K562 (cell line): ENCODE measurements around the gene MLYCD. TPM values are rescaled to one million over a fixed set of nuclear protein-coding genes. Genes with fewer than 3 reads are reported as not detected.
A peak's percentile ranks its signal among the peaks of the same experiment; 100 is the strongest.

ENCODE experiments used
- ATAC-seq: fragments of 200-7000 bp; cut with Tn5 transposase; 3 replicates; pipeline ENCODE4 v1.9.1; 2020; ENCODE audit warnings: moderate library complexity
- BruUV-seq: library from RNA; stranded (reverse); fragments of 400-500 nt; replicated peaks from 2 replicates; lab custom pipeline; 2021; lab: Mats Ljungman, UMichigan
- CTCF ChIA-PET: fragments of 300-600 bp; formaldehyde crosslinking; extraction: SDS; loops from one replicate; lab custom pipeline; 2021; ENCODE audit warnings: low intra/inter-chr PET ratio; lab: Yijun Ruan, JAX
- POLR2A ChIA-PET: fragments of 300-600, 350-650 bp; sonication (Branson Sonifier 250); formaldehyde crosslinking; extraction: SDS; loops from one replicate; lab custom pipeline; 2021; ENCODE audit warnings: antibody characterized with exemption, inconsistent platforms; lab: Yijun Ruan, JAX
- DNase-seq, 4 experiments: peaks; one replicate each; pipeline versions ENCODE4 v3.0.0 to v3.0.0-alpha.2; 2011 to 2018; ENCODE audit warnings: low spot score in 3 of 4, mixed read lengths in 3 of 4; ENCODE audit errors: extremely low read depth in 1 of 4
- FAIRE-seq: peaks from 2 replicates; lab custom pipeline; 2011; peaks lifted over from hg19 to GRCh38; lab: Jason Lieb, UNC
- H2AFZ ChIP-seq: 2 replicates; pipeline ENCODE4 v1.6.0; 2011; ENCODE audit warnings: low read depth, low read length, control low read depth, inconsistent platforms
- H3K27ac ChIP-seq: fragments of 200-600 bp; 3 replicates; pipeline ENCODE4 v1.8.0; 2011; ENCODE audit warnings: low read depth, mild to moderate bottlenecking, control low read depth, inconsistent platforms, low read length, moderate library complexity, mixed read lengths; ENCODE audit errors: extremely low read depth
- H3K27me3 ChIP-seq, 2 experiments: fragments of 300-600 bp in 1 of 2; 2 replicates in 1 of 2; 3 replicates in 1 of 2; pipeline versions ENCODE4 v1.6.0 to v1.8.0; 2011; ENCODE audit warnings: inconsistent platforms in 2 of 2, low read length in 2 of 2, mild to moderate bottlenecking in 1 of 2, mixed read lengths in 1 of 2, moderate library complexity in 1 of 2; ENCODE audit not compliant: control insufficient read depth in 2 of 2, insufficient read depth in 2 of 2
- H3K36me3 ChIP-seq: fragments of 300-600 bp; 3 replicates; pipeline ENCODE4 v1.8.0; 2011; ENCODE audit warnings: mild to moderate bottlenecking, low read length, inconsistent platforms; ENCODE audit not compliant: control insufficient read depth, insufficient read depth
- H3K4me1 ChIP-seq, 2 experiments: fragments of 200-600 bp in 1 of 2; replicated peaks in 1 of 2; 2 replicates in 1 of 2; 3 replicates in 1 of 2; pipeline versions ENCODE4 v1.5.1 to v1.8.0; 2011; ENCODE audit warnings: inconsistent platforms in 2 of 2, low read length in 2 of 2, mild to moderate bottlenecking in 1 of 2, mixed read lengths in 1 of 2, moderate library complexity in 1 of 2; ENCODE audit not compliant: control insufficient read depth in 2 of 2, insufficient read depth in 2 of 2
- H3K4me2 ChIP-seq: 2 replicates; pipeline ENCODE4 v1.6.1; 2011; ENCODE audit warnings: low read length, control low read depth, inconsistent platforms, mixed read lengths; ENCODE audit not compliant: insufficient read depth
- H3K4me3 ChIP-seq: fragments of 200-600 bp; sonication (generic), shearing (Covaris generic); 2 replicates; pipeline ENCODE4 v1.5.1; 2016; ENCODE audit warnings: control low read depth, inconsistent platforms
- H3K79me2 ChIP-seq: fragments of 200-600 bp; 3 replicates; pipeline ENCODE4 v1.8.0; 2011; ENCODE audit warnings: low read length, inconsistent platforms; ENCODE audit not compliant: control insufficient read depth, insufficient read depth
- H3K9ac ChIP-seq, 2 experiments: 2 replicates each; pipeline versions ENCODE4 v1.6.0 to v1.6.1; 2011; ENCODE audit warnings: low read depth in 2 of 2, low read length in 2 of 2, control low read depth in 1 of 2, inconsistent platforms in 1 of 2, mild to moderate bottlenecking in 1 of 2, mixed read lengths in 1 of 2; ENCODE audit not compliant: insufficient read depth in 1 of 2
- H3K9me1 ChIP-seq: one replicate; pipeline ENCODE4 v1.6.0; 2011; ENCODE audit warnings: inconsistent platforms, mild to moderate bottlenecking, low read length, moderate library complexity; ENCODE audit not compliant: control insufficient read depth, insufficient read depth
- H3K9me3 ChIP-seq: replicated peaks from 2 replicates; pipeline ENCODE4 v1.5.1; 2011; ENCODE audit warnings: low read depth, low read length, inconsistent platforms; ENCODE audit not compliant: control insufficient read depth, insufficient read depth
- H4K20me1 ChIP-seq: replicated peaks from 2 replicates; pipeline ENCODE4 v1.6.1; 2011; ENCODE audit warnings: low read length, inconsistent platforms, mixed read lengths; ENCODE audit not compliant: control insufficient read depth, insufficient read depth
- BCOR ChIP-seq: fragments of 450-650 bp; IDR thresholded peaks from 2 replicates; pipeline ENCODE4 v1.6.1; 2016
- BHLHE40 ChIP-seq: IDR thresholded peaks from 2 replicates; pipeline ENCODE4 v1.6.1; 2011; ENCODE audit warnings: low read length, improper control_type of control experiment
- CBFB ChIP-seq: sonication (generic); formaldehyde crosslinking; IDR thresholded peaks from 2 replicates; pipeline ENCODE4 v1.4.0; 2020; ENCODE audit warnings: mild to moderate bottlenecking, missing genetic modification reagents
- CREBBP ChIP-seq: IDR thresholded peaks from one replicate; pipeline ENCODE4 v1.6.1; 2012; ENCODE audit warnings: low read depth, mild to moderate bottlenecking, control low read depth, inconsistent platforms, low read length
- CTCF ChIP-seq, 3 experiments: IDR thresholded peaks in 2 of 3; conservative IDR thresholded peaks in 1 of 3; 2 replicates each; pipeline ENCODE4 v1.5.1; 2011 to 2012; ENCODE audit warnings: low read length in 3 of 3, mild to moderate bottlenecking in 3 of 3, control low read depth in 2 of 3, improper control_type of control experiment in 1 of 3, inconsistent platforms in 1 of 3, low read depth in 1 of 3, mixed read lengths in 1 of 3, moderate library complexity in 1 of 3; ENCODE audit not compliant: insufficient read depth in 2 of 3
- HDAC2 ChIP-seq: fragments of 450-650 bp; IDR thresholded peaks from 2 replicates; pipeline ENCODE4 v1.6.1; 2016; ENCODE audit warnings: mild to moderate bottlenecking
- IRF9 ChIP-seq: fragments of 450-650 bp; IDR thresholded peaks from 2 replicates; pipeline ENCODE4 v1.6.1; 2016; ENCODE audit warnings: missing biosample characterization, missing genetic modification characterization
- MYC ChIP-seq, 2 experiments: fragments of 250-450 bp in 1 of 2; sonication (Bioruptor Pico) in 1 of 2; IDR thresholded peaks; 2 replicates each; pipeline versions ENCODE4 v1.5.1 to v1.6.1; 2012 to 2021; ENCODE audit warnings: low read depth in 2 of 2, borderline replicate concordance in 1 of 2, improper control_type of control experiment in 1 of 2, low read length in 1 of 2, mild to moderate bottlenecking in 1 of 2, moderate library complexity in 1 of 2
- POLR2B ChIP-seq: fragments of 450-650 bp; IDR thresholded peaks from 2 replicates; pipeline ENCODE4 v1.6.1; 2018; ENCODE audit warnings: low read depth; ENCODE audit not compliant: partially characterized antibody
- RB1 ChIP-seq: fragments of 450-650 bp; IDR thresholded peaks from 2 replicates; pipeline ENCODE4 v1.6.1; 2017; ENCODE audit warnings: low read depth, mild to moderate bottlenecking
- RCOR1 ChIP-seq, 2 experiments: IDR thresholded peaks; 2 replicates each; pipeline ENCODE4 v1.6.1; 2012; ENCODE audit warnings: low read depth in 2 of 2, low read length in 2 of 2, borderline replicate concordance in 1 of 2, improper control_type of control experiment in 1 of 2
- SMARCA5 ChIP-seq: fragments of 450-650 bp; IDR thresholded peaks from 2 replicates; pipeline ENCODE4 v1.6.1; 2016
- TFAP4 ChIP-seq: sonication (generic); formaldehyde crosslinking; IDR thresholded peaks from 2 replicates; pipeline ENCODE4 v1.8.0; 2022; ENCODE audit warnings: missing genetic modification reagents, mild to moderate bottlenecking, moderate library complexity, borderline replicate concordance
- USF1 ChIP-seq: sonication (generic); formaldehyde crosslinking; IDR thresholded peaks from 2 replicates; pipeline ENCODE4 v1.9.0; 2022; ENCODE audit warnings: mild to moderate bottlenecking, missing genetic modification reagents
- ZBTB8A ChIP-seq: fragments of 450-650 bp; IDR thresholded peaks from 2 replicates; pipeline ENCODE4 v1.6.1; 2018; ENCODE audit warnings: mild to moderate bottlenecking, moderate library complexity; ENCODE audit not compliant: partially characterized antibody
- ZEB2 ChIP-seq: fragments of 450-650 bp; IDR thresholded peaks from 2 replicates; pipeline ENCODE4 v1.6.1; 2016
- WGBS: fragments of 100-300 bp; shearing (Covaris generic); methylation state at CpG from one replicate; pipeline ENCODE4 v1.1.6; 2016; ENCODE audit warnings: low coverage, mixed read lengths; ENCODE audit not compliant: insufficient coverage; ENCODE audit errors: missing lambda C conversion rate; 5-methylcytosine and 5-hydroxymethylcytosine counted together
- in situ Hi-C: fragments of 300-500 bp; cut with MboI; formaldehyde crosslinking; loops from 4 replicates; pipeline ENCODE4 v1.15.0; 2018; ENCODE audit warnings: inconsistent platforms, mixed read lengths
- intact Hi-C: fragments of 100-400 bp; cut with micrococcal nuclease; formaldehyde crosslinking; loops from 2 replicates; pipeline ENCODE4 v1.14.2; 2022
- polyA plus RNA-seq, 8 experiments: library from polyadenylated mRNA; depleted of rRNA in 4 of 8; stranded (reverse) in 5 of 8; unstranded in 3 of 8; fragments of >200 nt; fragmentation: Nextera tagmentation in 2 of 8; fragmentation: Illumina TruSeq in 1 of 8; extraction: Ambion mirVana in 2 of 8; extraction: Trizol in 1 of 8; gene quantifications; 2 replicates each; pipeline versions ENCODE4 v1.2.1 to v1.2.3, GENCODE V29; 2011 to 2014; ENCODE audit warnings: inconsistent platforms in 1 of 8, missing spikeins in 1 of 8
- total RNA-seq, 7 experiments: library from RNA; depleted of rRNA in 6 of 7; stranded (reverse); fragments of >200 nt in 6 of 7; fragmentation: Illumina TruSeq in 2 of 7; extraction: Trizol in 2 of 7; gene quantifications; 2 replicates each; pipeline versions ENCODE4 v1.2.1 to v1.2.3, GENCODE V29; 2011 to 2021; ENCODE audit warnings: low replicate concordance in 1 of 7

MLYCD gene
- total and polyA plus RNA-seq, 9 of the 15 experiments (the other 6 are each of a cell fraction or from before 2014, with no cell fraction given): 0.15 to 2.0 (median 1.0) TPM

- ChIA-PET POLR2A (interaction anchor here (0.7 to 4.3 kb wide), 7 partner anchors 9 to 182 kb away, joined by 3 to 22 read pairs (median 3); no protein-coding TSS in a partner anchor), CTCF (interaction anchor here (0.7 to 3.3 kb wide), 6 partner anchors 28 to 1014 kb away, joined by 3 to 38 read pairs (median 4); no protein-coding TSS in a partner anchor)
- Histone ChIP-seq H3K36me3 (peaks cover 5% of the 10 kb centered on the region; the same call in 1 of the 3 replicates), H3K9ac (no peak overlapping the region), H2AFZ (no peak overlapping the region), H3K9me3 (no peaks in the 10 kb centered on the region), H3K4me2 (no peak overlapping the region), H3K27ac (no peak overlapping the region), H3K4me3 (no peak overlapping the region), H3K4me1 (peaks cover 18 to 54% of the 10 kb centered on the region in 2 experiments), H4K20me1 (peaks cover 11% of the 10 kb centered on the region), H3K27me3 (no peaks in the 10 kb centered on the region), H3K9me1 (no peaks in the 10 kb centered on the region), H3K79me2 (no peaks in the 10 kb centered on the region)
- 25% methylated on average over 22 of the region's 22 CpGs for WGBS
- intact Hi-C loops (loop anchor here (1.0 to 5.0 kb wide), 3 partner anchors 109 to 528 kb away; no protein-coding TSS in a partner anchor), in situ Hi-C loops (loop anchor here (5.0 to 10.0 kb wide), 3 partner anchors 106 to 531 kb away; partner anchors contain the start of gene TAF1C)
- DNase-seq (peak; percentile 79 to 91 (median 83)), ATAC-seq (peak; percentile 65), FAIRE-seq (peak; percentile 86)
- no TSS peak for BruUV-seq
- no peak for TF ChIP-seq ZBTB8A
- TF ChIP-seq IRF9: no peak
- TF ChIP-seq SMARCA5: peak; percentile 87
- TF ChIP-seq RCOR1 (IDR thresholded peaks at IDR 0.05; ENCODE audit: borderline replicate concordance in 1 of 2, low read depth in 2 of 2, low read length in 2 of 2): peak in 1 of 2 experiments; percentile 42; a peak in 1 of 4 replicates
- peak; percentile 85 for TF ChIP-seq RB1
- TF ChIP-seq CBFB (CRISPR knock-in tag): peak; percentile 58; the same call in 1 of the 2 replicates
- TF ChIP-seq USF1 (CRISPR knock-in tag): no peak
- TF ChIP-seq TFAP4 (CRISPR knock-in tag): 0 out of 2 replicates have a peak, but pooled peaks have one; percentile 14
- peak; percentile 33; the same call in 1 of the 2 replicates for TF ChIP-seq HDAC2
- TF ChIP-seq CTCF (IDR thresholded peaks at IDR 0.05 in 2 of 3, conservative IDR thresholded peaks at IDR 0.05 in 1 of 3; ENCODE audit: insufficient read depth in 2 of 3, low read depth in 1 of 3, low read length in 3 of 3): peak; percentile 96 to 98 (median 96)
- peak; percentile 17; the same call in 1 of the 2 replicates for TF ChIP-seq BHLHE40
- TF ChIP-seq MYC (IDR thresholded peaks at IDR 0.05; ENCODE audit: low read depth, low read length): 0 out of 2 replicates have a peak, but pooled peaks have one; percentile 19
- TF ChIP-seq MYC (CRISPR knock-in tag; IDR thresholded peaks at IDR 0.05; ENCODE audit: borderline replicate concordance, low read depth): no peak
- no peak for TF ChIP-seq POLR2B
- TF ChIP-seq BCOR: peak; percentile 95
- TF ChIP-seq ZEB2: no peak
- no peak for TF ChIP-seq CREBBP
Measured at GRCh38 chr16:83956336-83957289, 57.7 kb downstream of the MLYCD start.
